SHP77 (cell line): ENCODE results near the gene LCN10.
A peak's percentile ranks its signal among the peaks of the same experiment; 100 is the strongest.

Experiments used
- DNase-seq, 2 experiments: peaks; one replicate each; lab custom pipeline; 2025; lab: John Stamatoyannopoulos, UW

The LCN10 gene

GRCh38 chr9:136754626-136755301 lies 12.0 kb upstream of the LCN10 start:
- no peak for DNase-seq

- peak in 1 of 2 experiments; percentile 25 for DNase-seq
Measured at GRCh38 chr9:136754059-136754572, 11.4 kb upstream of the LCN10 start.

- DNase-seq = no peak
Measured at GRCh38 chr9:136753371-136754058, 10.8 kb upstream of the LCN10 start.

DNA sequence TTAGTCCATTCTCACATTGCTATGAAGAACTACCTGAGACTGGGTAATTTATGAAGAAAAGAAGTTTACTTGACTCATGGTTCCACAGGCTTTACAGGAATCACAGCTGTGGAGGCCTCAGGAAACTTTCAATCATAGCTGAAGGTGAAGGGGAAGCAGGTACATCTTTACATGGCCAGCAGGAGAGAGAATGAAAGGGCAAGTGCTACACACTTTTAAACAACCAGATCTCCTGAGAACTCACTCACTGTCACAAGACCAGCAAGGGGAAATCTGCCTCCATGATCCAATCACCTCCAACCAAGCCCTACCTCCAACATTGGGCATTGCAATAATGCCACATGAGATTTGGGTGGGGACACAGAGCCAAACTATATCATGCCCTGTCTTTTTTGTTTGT lies 9.1 kb upstream of the LCN10 start:
- DNase-seq = no peak

DNA sequence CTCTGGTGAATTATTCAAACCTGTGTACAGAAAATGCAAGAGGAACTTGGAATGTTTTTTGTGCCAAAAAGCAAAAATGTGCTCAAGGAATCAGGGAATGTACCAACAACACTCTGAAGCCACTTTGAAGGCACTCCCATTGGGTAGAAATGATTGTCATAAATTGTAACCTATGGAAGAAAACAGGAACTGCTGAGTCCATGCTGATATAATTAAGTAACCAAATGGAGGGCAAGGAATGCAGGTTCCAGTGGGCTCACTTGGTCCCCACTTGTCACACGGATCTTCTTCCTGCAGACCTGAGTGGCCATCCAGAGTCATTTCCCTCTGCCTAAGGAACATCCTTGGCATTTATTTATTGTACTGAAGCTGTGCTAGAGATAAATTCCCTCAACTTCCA lies 8.5 kb upstream of the LCN10 start:
- DNase-seq = no peak

- DNase-seq = no peak
Measured at GRCh38 chr9:136750526-136750925, 7.8 kb upstream of the LCN10 start.

DNA sequence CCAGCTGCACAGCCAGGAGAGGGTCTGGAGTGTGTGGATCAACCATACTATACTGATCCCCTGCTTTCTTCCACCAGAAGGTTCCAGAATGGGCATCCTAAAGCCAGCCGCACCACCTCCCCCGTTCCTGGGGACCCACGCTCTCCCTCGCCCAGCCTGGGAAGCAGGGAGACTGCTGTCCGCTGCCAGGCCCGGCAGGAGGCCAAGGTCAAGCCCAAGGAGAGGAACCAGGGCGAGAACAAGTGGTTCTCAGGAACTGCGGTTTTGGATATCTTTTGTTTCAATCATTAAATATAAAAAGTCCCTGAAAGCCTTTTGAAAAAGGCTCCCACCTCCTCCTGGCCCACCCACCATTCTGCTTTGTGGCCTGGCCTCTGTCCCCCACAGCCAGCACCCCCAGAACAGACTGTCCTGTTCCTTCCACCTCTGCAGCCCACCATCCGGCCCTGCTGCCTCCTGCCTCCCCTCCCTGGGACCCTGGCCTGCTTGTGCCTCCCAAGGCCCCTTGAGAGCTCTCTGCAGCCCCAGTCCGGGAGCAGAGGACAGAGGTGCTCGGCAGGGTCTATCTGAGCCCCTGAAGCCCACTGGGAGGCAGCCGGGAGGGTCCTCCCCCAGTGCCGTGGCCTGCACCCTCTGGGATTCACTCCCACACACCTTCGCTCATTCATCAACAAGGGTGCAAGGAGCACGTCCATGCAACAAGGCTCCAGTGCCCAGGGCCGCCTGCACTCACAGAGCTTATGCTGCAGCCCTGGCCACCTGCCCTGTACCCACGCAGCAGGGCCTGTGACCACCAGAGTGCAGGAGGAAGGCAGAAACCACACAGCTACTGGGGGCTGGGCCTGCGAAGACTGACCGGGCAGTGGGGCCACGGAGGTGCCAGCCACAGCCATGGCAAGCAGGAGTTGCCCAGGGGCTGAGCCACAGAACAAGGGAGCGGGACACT lies 6.2 kb upstream of the LCN10 start:
- no peak for DNase-seq

- no peak for DNase-seq
Measured at GRCh38 chr9:136748201-136748600, 5.5 kb upstream of the LCN10 start, which contains the start of gene LCN6. LCN6 (minus strand) TSS chr9:136748525; CDS start chr9:136748483, 42 bp downstream.

- no peak for DNase-seq
Measured at GRCh38 chr9:136747161-136748060, 4.7 kb upstream of the LCN10 start.

GRCh38 chr9:136746621-136747020 lies 3.9 kb upstream of the LCN10 start:
- no peak for DNase-seq

GRCh38 chr9:136746155-136746490 lies 3.4 kb upstream of the LCN10 start:
- DNase-seq = no peak

GRCh38 chr9:136745389-136746154 lies 2.8 kb upstream of the LCN10 start:
- no peak for DNase-seq

DNA sequence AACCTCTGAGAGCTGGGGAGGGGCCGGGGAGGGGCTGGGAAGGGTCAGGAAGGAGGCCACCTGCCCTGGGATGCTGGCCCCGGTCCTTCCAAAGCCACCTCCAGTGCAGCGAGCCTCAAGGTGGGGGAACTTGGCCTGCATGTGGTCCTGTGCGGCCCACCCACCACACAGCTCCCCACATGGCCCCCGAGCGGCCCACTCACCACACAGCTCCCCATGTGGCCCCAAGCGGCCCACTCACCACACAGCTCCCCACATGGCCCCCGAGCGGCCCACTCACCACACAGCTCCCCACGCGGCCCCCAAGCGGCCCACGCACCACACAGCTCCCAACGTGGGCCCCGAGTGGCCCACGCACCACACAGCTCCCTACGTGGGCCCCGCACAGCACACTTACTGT lies 2.0 kb upstream of the LCN10 start:
- no peak for DNase-seq

- DNase-seq = no peak
Measured at GRCh38 chr9:136743639-136744211, 985 bp upstream of the LCN10 start.

DNA sequence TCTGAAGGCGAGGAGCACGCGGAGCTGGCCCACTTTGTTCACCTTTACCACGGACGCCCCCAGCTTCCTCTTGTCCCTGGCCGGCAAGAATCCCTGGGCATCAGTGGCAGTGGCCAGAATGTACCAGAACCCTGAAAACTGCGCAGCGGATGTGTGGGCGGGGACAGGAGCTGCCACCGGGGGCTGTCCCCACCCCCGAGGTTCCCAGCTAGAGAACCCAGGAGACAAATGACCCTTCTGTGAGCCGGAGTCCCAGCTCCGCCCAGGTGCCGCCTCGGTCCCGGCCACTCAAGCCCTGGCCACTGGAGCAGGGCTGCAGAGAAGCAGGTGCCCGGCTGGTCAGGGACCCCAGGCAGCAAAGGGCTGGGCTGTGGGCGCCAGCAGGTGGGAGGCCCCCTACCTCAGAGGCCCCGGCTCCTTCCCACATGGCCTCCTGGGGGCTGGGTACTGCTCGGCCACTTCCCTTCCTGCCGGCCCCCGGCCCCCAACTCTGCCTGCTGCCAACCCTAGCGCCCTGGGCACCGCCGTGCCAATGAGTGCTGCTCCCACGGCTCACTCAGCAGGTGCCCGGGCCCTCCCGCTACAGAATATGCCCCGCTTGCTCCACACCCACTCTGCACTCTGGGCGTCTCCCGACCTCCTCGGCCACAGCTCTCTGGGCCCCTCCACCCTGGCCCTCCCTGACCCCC lies 713 bp downstream of the LCN10 start:
- DNase-seq = no peak

DNA sequence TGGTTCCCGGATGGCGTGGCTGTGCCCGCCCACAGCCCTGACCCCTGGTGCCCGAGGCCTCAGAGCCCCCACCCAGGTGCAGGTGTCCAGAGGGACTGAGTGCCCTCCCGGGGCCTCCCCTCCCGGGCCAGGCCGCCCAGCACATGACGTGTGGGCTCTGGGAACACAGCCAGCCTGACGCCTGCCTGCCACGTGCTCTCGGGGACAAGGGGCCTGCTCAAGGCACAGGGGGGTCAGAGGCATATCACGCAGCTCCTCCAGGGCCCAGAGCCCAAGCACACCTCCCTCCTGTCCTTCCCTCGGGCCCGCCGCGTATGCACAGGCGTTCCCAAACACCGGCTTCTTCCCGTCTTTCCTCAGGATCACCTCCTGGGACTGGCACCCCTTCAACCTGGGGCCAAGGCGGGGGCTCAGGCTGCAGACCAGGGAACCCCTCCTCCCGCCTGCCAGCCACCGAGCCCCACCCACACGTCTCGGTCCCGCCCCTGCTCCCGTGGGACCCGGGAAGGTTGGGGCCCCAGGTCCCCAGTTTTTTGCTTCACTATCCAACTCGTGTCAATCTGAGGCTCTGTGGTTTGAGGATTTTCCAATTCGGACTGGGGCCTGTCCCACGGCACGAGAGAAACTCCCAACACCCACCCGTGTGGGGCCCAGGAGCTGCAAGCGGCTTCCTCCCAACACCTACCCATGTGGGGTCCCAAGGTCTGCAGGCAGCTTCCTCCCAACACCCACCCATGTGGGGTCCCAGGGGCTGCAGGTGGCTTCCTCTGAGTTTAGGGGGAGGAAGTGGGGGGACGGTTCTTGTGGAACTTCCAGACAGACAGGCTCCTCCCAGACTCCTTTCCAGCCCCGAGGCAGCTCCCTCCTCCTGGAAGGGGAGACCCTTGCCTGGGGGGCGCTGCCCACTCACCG lies 1.5 kb downstream of the LCN10 start:
- DNase-seq = peak; percentile 24 to 69

- no peak for DNase-seq
Measured at GRCh38 chr9:136740491-136740890, 2.2 kb downstream of the LCN10 start.

DNA sequence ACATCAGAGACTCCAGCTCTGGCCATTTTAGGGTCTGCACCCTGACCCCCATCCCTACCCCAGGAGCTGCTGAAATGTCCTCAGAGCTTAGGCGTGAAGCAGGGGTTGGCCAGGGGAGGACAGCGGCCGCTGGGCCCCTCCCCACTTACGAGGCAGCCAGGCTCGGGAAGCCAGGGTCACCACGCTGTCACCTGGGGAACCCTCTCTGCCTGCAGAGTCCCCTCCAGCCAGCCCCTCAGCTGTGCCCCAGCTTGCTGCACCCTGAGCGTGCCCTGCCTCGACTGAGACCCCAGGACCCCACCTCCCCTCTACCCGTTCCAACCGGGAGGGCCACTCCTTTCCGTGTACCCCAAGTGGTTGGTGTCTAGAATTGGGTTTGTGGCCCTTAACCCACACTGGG lies 2.7 kb downstream of the LCN10 start:
- no peak for DNase-seq

- no peak for DNase-seq
Measured at GRCh38 chr9:136739509-136739908, 3.2 kb downstream of the LCN10 start.
